MCF 10A (cell line): ENCODE measurements around the gene LOXHD1. TPM values are rescaled to one million over a fixed set of nuclear protein-coding genes. Genes with fewer than 3 reads are reported as not detected.

Experiments
- BruUV-seq: library from RNA; stranded (reverse); fragments of 400-500 nt; replicated peaks from 2 replicates; lab custom pipeline; 2021; lab: Mats Ljungman, UMichigan
- CTCF ChIA-PET: fragments of 300-600 bp; sonication (Branson Sonifier 250); formaldehyde crosslinking; extraction: SDS; loops from one replicate; lab custom pipeline; 2021; ENCODE audit warnings: antibody characterized with exemption, inconsistent platforms; lab: Yijun Ruan, JAX
- POLR2A ChIA-PET: fragments of 300-600, 350-650 bp; sonication (Branson Sonifier 250); formaldehyde crosslinking; extraction: SDS; loops from one replicate; lab custom pipeline; 2020; ENCODE audit warnings: antibody characterized with exemption, inconsistent platforms; lab: Yijun Ruan, JAX
- DNase-seq: peaks from one replicate; pipeline ENCODE4 v3.0.0-alpha.2; 2018; ENCODE audit not compliant: unreplicated experiment
- H3K27ac Mint-ChIP-seq: one replicate; pipeline ENCODE4 v1.8.0; 2022; ENCODE audit warnings: mild to moderate bottlenecking, low read depth, mixed read lengths; ENCODE audit not compliant: unreplicated experiment
- H3K27me3 Mint-ChIP-seq: one replicate; pipeline ENCODE4 v1.8.0; 2022; ENCODE audit warnings: mixed read lengths; ENCODE audit not compliant: insufficient read depth, unreplicated experiment
- H3K36me3 Mint-ChIP-seq: one replicate; pipeline ENCODE4 v1.8.0; 2022; ENCODE audit warnings: mild to moderate bottlenecking, moderate library complexity, mixed read lengths; ENCODE audit not compliant: insufficient read depth, unreplicated experiment
- H3K4me1 Mint-ChIP-seq: one replicate; pipeline ENCODE4 v1.8.0; 2022; ENCODE audit warnings: mixed read lengths; ENCODE audit not compliant: insufficient read depth, unreplicated experiment
- H3K4me3 Mint-ChIP-seq: one replicate; pipeline ENCODE4 v1.8.0; 2022; ENCODE audit warnings: mild to moderate bottlenecking, moderate library complexity, mixed read lengths; ENCODE audit not compliant: unreplicated experiment
- H3K9me3 Mint-ChIP-seq: one replicate; pipeline ENCODE4 v1.8.0; 2022; ENCODE audit warnings: mixed read lengths; ENCODE audit not compliant: unreplicated experiment
- CTCF ChIP-seq: fragments of 200-600 bp; IDR thresholded peaks from one replicate; pipeline ENCODE4 v1.8.0; 2022; ENCODE audit warnings: antibody characterized with exemption, mild to moderate bottlenecking; ENCODE audit not compliant: unreplicated experiment
- intact Hi-C: fragments of 100-400 bp; cut with micrococcal nuclease; formaldehyde crosslinking; loops from 2 replicates; pipeline ENCODE4 v1.14.1; 2022
- total RNA-seq: library from RNA; stranded (reverse); gene quantifications from 2 replicates; pipeline ENCODE4 v1.2.3, GENCODE V29; 2022

LOXHD1 gene
- total RNA-seq, 1 experiment from 2014 or later: not detected

- no peaks in the 10 kb centered on the region for H3K4me1 Mint-ChIP-seq
- no peak for TF ChIP-seq CTCF
- H3K27me3 Mint-ChIP-seq: no peaks in the 10 kb centered on the region
- intact Hi-C loops: no loop called here
- no peaks in the 10 kb centered on the region for H3K9me3 Mint-ChIP-seq
- ChIA-PET POLR2A (interaction anchor here (0.6 to 1.1 kb wide), 2 partner anchors 74 to 182 kb away, joined by 3 read pairs; no protein-coding TSS in a partner anchor), CTCF (no interaction called here)
- no peak overlapping the region for H3K27ac Mint-ChIP-seq
- no peak for DNase-seq
- H3K4me3 Mint-ChIP-seq: no peak overlapping the region
- no TSS peak for BruUV-seq
- peaks cover 43% of the 10 kb centered on the region for H3K36me3 Mint-ChIP-seq
Measured at GRCh38 chr18:46462523-46462922, 194.5 kb downstream of the LOXHD1 start.

GRCh38 chr18:46461993-46462392, 195.0 kb downstream of the LOXHD1 start:
- CTCF ChIA-PET: interaction anchor here (0.5 to 0.7 kb wide), 2 partner anchors 61 to 126 kb away, joined by 3 read pairs; no protein-coding TSS in a partner anchor
- no peak overlapping the region for H3K4me3 Mint-ChIP-seq

GRCh38 chr18:46460754-46461153, 196.3 kb downstream of the LOXHD1 start:
- no peaks in the 10 kb centered on the region for H3K4me1 Mint-ChIP-seq

More at GRCh38 chr18:46461993-46462392, 195.0 kb downstream of the LOXHD1 start:
- no peak for TF ChIP-seq CTCF
- H3K9me3 Mint-ChIP-seq: no peaks in the 10 kb centered on the region
- intact Hi-C loops: no loop called here
- POLR2A ChIA-PET: no interaction called here
- peaks cover 43% of the 10 kb centered on the region for H3K36me3 Mint-ChIP-seq
- no TSS peak for BruUV-seq
- no peaks in the 10 kb centered on the region for H3K4me1 Mint-ChIP-seq
- DNase-seq: no peak
- H3K27me3 Mint-ChIP-seq: no peaks in the 10 kb centered on the region
- no peak overlapping the region for H3K27ac Mint-ChIP-seq

More at GRCh38 chr18:46460754-46461153, 196.3 kb downstream of the LOXHD1 start:
- TF ChIP-seq CTCF: no peak
- DNase-seq: no peak
- POLR2A ChIA-PET: no interaction called here
- Mint-ChIP-seq H3K36me3 (peaks cover 49% of the 10 kb centered on the region), H3K4me3 (no peak overlapping the region), H3K9me3 (no peaks in the 10 kb centered on the region), H3K27ac (no peak overlapping the region), H3K27me3 (no peaks in the 10 kb centered on the region)
- intact Hi-C loops: no loop called here
- CTCF ChIA-PET: no interaction called here
- BruUV-seq: no TSS peak
